Dermis microvascular lymphatic vessel endothelial cell (primary cell): ENCODE results near the gene TSPAN15. TPM values are rescaled to one million over a fixed set of nuclear protein-coding genes. Genes with fewer than 3 reads are reported as not detected.

ENCODE experiments used
- DNase-seq, 2 donors: peaks; one replicate each; pipeline versions ENCODE4 v3.0.0 to v3.0.0-alpha.2; 2010; ENCODE audit warnings: low read depth in 2 of 2
- total RNA-seq: library from RNA; depleted of rRNA; stranded (reverse); fragments of >200 nt; gene quantifications from 2 replicates; pipeline ENCODE4 v1.2.1, GENCODE V29; 2014

TSPAN15 gene
- total RNA-seq, 1 donor from 2014 or later: 150 TPM

GRCh38 chr10:69464801-69465401 lies 13.6 kb downstream of the TSPAN15 start:
- DNase-seq: no peak

DNA sequence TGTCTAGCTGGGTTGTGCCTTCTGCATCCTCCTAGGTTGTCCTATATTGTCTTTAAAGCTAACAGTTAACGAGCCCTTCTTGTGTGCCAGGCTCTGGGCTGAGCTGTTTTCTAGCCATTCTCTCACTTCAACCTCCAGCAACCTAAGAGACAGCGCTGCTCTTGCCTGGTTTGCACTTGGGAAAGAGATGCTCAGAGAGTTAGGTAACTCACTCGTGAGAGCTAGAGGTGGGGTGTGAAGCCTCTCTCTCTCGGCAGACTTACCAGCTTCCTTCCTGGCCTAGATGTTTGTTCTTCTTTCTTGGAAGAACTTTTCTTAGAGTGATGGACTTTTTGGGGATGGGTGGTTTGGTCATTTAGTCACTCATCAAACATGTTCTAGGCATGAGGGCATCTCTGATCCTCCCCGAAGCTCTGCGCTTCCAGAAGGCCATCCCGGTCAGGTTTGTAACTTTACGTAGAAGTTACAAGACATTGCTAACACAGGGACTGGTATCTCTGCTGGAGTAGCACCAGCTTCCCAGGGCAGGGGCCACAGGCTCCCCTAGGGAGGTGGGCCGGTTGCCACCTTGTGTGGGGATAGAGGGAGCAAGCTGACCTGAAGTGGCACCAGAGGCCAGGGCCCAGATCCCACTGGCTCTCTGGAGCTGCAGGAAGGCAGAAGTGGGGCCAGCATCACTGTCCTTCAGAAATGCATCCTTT lies 14.3 kb downstream of the TSPAN15 start:
- DNase-seq: no peak

DNA sequence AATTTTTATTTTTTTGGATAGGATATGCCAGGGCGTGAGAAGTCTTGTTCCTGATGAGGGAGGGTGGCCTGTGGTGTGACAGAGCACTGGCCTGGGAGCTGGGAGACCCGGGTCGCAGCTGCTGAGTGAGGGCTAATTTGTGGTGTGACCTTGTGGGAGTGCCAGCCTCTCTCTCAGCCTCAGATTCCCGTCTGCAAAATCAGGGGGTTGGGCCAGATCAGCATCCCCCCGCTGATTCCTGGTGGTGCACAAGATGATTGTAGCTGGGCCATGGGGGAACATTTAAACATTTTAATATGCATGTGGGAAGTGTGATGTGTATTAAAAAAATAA lies 14.9 kb downstream of the TSPAN15 start:
- no peak for DNase-seq

GRCh38 chr10:69466689-69467088 lies 15.4 kb downstream of the TSPAN15 start:
- DNase-seq: no peak

DNA sequence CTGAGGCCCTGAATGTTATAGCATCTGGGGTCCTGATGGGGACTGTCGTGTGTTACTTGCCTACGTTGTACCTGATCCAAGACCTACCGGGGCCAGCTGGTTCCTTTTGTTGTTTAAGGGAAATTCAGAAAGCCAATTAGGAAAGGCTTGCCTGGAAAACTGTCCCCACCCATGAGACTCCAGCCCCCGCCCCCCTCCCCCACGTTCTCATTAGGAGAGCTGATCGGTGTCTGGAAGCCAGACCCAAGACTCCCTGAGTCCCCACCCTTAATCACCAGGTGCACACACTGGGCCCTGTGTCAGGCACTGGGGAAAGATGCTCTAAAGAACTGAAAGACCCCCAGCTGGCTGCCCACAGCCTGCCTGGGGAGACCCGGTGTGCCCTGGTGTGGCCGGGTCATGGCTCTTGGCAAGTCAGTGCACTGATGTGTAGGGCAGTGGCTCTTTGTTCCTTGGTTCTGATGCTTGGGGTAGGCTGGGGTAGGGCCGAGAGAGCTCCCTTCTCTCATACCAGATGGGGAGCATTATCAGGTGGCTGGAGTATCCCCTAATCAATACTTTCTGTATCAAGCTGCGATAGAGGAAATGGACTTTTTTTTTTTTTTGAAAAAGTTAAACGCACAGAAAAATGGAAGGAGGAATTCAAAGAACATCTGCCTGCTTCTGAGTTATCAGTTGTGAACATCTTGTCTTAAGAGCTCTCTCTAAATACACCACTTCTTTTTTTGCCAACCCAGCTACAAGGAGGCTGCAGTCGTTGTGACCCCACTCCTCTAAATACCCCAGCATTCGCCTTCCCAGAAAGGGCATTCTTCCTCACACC lies 16.9 kb downstream of the TSPAN15 start:
- DNase-seq: peak in 1 of 2 donors; percentile 40

- peak in 1 of 2 donors; percentile 68 for DNase-seq
Observed at GRCh38 chr10:69468751-69469089, 17.5 kb downstream of the TSPAN15 start.

GRCh38 chr10:69469976-69470375 lies 18.7 kb downstream of the TSPAN15 start:
- DNase-seq: no peak

DNA sequence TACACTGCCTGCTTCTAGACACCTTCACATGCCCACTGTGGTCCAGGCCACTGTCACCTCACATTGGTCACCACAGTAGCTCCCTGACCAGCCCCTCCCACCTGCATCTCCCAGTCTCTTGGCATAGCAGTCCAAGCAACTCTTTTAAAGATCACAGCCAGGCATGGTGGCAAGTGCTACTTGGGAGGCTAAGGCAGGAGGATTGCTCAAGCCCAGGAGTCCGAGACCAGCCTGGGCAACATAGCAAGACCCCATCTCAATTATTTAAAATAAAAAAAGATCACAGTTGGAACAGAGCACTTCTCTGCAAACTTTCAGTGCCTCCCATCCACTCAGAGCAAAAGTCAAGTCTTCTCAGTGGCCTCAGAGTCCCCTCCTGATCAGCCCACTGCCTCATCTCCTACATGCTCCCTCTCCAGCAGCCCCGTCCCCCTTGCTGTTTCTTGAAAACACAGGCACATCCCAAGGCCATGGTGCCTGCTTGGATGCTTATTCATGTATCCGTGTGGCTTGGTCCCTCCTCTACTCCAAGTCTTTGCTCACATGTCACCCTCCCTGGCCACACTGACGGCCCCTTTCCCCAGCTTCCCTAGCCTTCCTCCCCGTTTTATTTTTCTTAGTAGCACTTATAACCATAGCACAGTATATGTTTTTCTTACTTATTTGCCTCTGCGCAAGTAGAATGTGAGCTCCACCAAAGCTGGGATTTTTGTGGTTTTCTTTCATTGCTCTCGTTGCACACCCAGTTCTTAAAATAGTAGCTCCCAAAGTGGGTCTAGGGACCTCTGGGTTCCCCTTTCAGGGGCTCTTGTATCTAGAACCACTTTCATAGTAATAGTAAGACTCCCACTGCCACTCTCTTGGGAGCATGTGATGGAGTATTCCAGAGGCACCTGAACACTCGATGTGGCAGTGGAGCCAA lies 19.5 kb downstream of the TSPAN15 start:
- DNase-seq: no peak

- DNase-seq: no peak
Observed at GRCh38 chr10:69472142-69472541, 20.9 kb downstream of the TSPAN15 start.

DNA sequence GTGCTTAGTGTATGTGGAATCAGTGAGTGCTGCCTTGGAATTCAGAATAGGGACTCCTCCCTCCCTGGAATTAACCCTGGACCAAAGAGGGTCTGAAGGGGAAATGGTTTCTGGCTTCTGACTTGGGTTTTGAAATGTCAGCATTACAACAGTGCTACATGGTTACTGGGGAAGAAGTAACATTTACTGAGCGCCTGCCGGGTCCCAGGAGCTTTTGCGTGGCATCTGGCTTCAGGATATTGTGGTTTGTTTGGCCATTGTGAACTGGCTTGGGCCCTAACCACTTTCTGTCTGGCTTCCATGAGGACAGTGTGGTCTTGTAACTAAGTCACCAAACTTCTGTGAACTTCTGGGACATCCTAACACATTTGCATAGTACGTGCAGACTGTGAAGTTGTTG lies 21.3 kb downstream of the TSPAN15 start:
- no peak for DNase-seq

- no peak for DNase-seq
Observed at GRCh38 chr10:69473304-69473990, 22.2 kb downstream of the TSPAN15 start.

GRCh38 chr10:69474742-69475432 lies 23.6 kb downstream of the TSPAN15 start:
- peak in 1 of 2 donors; percentile 71 for DNase-seq

GRCh38 chr10:69475433-69475830 lies 24.2 kb downstream of the TSPAN15 start:
- no peak for DNase-seq

- DNase-seq: no peak
Observed at GRCh38 chr10:69477968-69478597, 26.8 kb downstream of the TSPAN15 start.

DNA sequence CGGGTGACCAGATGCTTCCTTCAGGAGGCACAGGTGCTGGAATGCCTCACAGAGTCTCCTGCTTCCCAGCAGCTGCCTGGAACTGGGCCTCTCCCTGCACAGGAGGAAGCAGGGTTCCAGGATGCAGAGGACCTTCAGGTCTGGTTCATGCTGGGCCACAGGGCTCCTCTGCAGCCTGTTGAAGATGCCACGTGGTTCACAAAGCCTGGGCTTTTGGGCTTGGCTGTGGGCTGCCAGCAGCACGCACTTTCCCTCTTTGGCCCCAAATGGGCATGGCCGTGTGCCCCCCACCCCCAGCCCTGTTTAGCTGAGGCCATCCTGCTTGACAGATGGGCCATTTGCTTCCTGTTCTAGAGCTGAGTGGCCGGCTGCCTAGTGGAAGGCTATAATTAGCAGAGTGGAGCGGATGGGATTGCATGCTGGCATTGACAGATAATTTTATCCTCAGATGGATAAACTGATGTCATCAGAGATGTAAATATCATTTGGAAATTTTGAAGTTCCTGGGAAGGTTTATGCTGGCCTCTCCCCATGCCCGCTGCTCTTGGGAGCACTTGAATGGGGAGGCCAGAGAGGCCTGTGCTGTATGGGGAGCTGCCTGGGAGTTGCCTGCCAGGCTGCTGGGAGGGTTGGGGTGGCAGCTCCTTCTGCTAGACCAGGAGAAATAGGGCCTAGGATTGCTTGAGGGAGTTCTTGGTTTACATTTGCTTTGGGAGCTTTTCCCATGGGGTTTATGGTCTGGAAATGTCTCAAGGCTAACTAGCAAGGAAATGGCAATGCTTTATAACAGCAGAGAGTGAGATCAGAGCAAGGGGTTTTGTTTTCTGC lies 28.2 kb downstream of the TSPAN15 start:
- peak; percentile 91 to 92 for DNase-seq

DNA sequence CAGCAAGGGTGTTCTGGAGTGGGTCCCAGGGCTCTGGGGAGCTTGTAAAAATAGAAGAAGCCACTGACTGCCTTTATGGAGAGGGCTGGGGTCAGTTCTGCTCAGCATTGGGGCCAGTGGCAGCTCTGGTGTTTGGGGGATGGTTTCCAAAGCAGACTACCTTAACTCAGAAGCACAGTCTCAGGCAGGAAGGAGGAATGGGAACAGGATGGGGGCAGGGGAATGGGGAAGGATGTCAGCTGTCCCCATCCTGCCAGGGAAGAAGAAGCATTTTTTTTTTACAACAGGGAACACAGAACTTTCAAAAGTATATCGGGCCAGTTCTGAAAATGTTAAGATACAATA lies 28.8 kb downstream of the TSPAN15 start:
- peak in 1 of 2 donors; percentile 22 for DNase-seq

DNA sequence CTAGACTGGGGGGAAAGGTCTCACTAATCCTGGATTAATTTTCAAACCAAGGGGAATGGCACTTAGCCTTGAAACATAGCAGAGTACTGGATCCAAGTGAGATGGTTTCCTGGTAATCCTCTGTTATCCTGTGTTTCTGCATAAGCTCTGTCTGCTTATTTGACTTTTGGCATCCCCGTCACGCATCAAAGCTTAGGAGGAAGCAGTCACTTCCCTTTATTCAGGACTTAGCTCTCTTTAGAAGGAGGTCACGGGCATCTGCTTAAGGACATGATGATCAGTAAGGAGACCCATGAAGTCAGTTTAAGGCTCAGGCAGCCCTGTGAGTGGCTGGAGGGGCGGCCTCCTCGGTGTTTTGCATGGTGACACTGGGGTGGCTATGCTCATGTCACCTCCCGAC lies 30.0 kb downstream of the TSPAN15 start:
- peak in 1 of 2 donors; percentile 84 for DNase-seq

GRCh38 chr10:69481811-69482524 lies 30.7 kb downstream of the TSPAN15 start:
- DNase-seq: no peak
